Liver (tissue), 9 donors: ENCODE measurements around the gene B4GALT5. TPM values are rescaled to one million over a fixed set of nuclear protein-coding genes. Genes with fewer than 3 reads are reported as not detected.

Experiments
- DNase-seq: peaks from one replicate; pipeline ENCODE4 v3.0.0-alpha.2; 2017; ENCODE audit warnings: low spot score
- H3K27ac ChIP-seq, 2 donors: one replicate each; pipeline ENCODE4 v1.7.0; 2013; ENCODE audit warnings: inconsistent platforms in 2 of 2, low read length in 2 of 2, control low read depth in 1 of 2, low read depth in 1 of 2, mild to moderate bottlenecking in 1 of 2
- H3K27me3 ChIP-seq, 4 donors: one replicate each; pipeline versions ENCODE4 v1.6.1 to v1.7.0; 2013; ENCODE audit warnings: low read length in 3 of 4, inconsistent platforms in 1 of 4, mild to moderate bottlenecking in 1 of 4, moderate library complexity in 1 of 4; ENCODE audit not compliant: control insufficient read depth in 4 of 4, insufficient read depth in 4 of 4
- H3K36me3 ChIP-seq, 4 donors: one replicate each; pipeline versions ENCODE4 v1.6.1 to v1.7.0; 2013; ENCODE audit warnings: low read length in 3 of 4, mild to moderate bottlenecking in 3 of 4, low read depth in 1 of 4, moderate library complexity in 1 of 4; ENCODE audit not compliant: control insufficient read depth in 4 of 4, insufficient read depth in 3 of 4
- H3K4me1 ChIP-seq, 4 donors: one replicate each; pipeline versions ENCODE4 v1.6.1 to v1.7.0; 2013; ENCODE audit warnings: low read length in 3 of 4, mild to moderate bottlenecking in 3 of 4, moderate library complexity in 1 of 4; ENCODE audit not compliant: control insufficient read depth in 4 of 4, insufficient read depth in 4 of 4
- H3K4me3 ChIP-seq, 3 donors: one replicate each; pipeline versions ENCODE4 v1.6.1 to v1.7.0; 2013; ENCODE audit warnings: low read length in 3 of 3, control low read depth in 1 of 3, low read depth in 1 of 3, mild to moderate bottlenecking in 1 of 3
- H3K9ac ChIP-seq, 2 donors: one replicate each; pipeline ENCODE4 v1.7.0; 2013; ENCODE audit warnings: low read length in 2 of 2, mild to moderate bottlenecking in 2 of 2, moderate library complexity in 2 of 2, control low read depth in 1 of 2, low read depth in 1 of 2
- H3K9me3 ChIP-seq, 4 donors: one replicate each; pipeline versions ENCODE4 v1.6.1 to v1.7.0; 2013; ENCODE audit warnings: low read length in 3 of 4; ENCODE audit not compliant: control insufficient read depth in 4 of 4
- EGR1 ChIP-seq, 2 donors: IDR thresholded peaks; 2 replicates each; pipeline ENCODE4 v1.6.1; 2016 to 2018; ENCODE audit warnings: antibody characterized with exemption in 2 of 2, low read depth in 2 of 2
- FOXA1 ChIP-seq: IDR thresholded peaks from 2 replicates; pipeline ENCODE4 v1.6.1; 2016; ENCODE audit warnings: antibody characterized with exemption
- FOXA2 ChIP-seq: IDR thresholded peaks from 2 replicates; pipeline ENCODE4 v1.6.1; 2016; ENCODE audit warnings: antibody characterized with exemption
- GABPA ChIP-seq, 2 donors: IDR thresholded peaks in 1 of 2; conservative IDR thresholded peaks in 1 of 2; 2 replicates each; pipeline ENCODE4 v1.6.1; 2016; ENCODE audit warnings: antibody characterized with exemption in 2 of 2, mild to moderate bottlenecking in 1 of 2, moderate library complexity in 1 of 2
- HNF4A ChIP-seq, 2 donors: conservative IDR thresholded peaks; 2 replicates each; pipeline ENCODE4 v1.6.1; 2016; ENCODE audit warnings: antibody characterized with exemption in 2 of 2, mild to moderate bottlenecking in 2 of 2
- HNF4G ChIP-seq: IDR thresholded peaks from 2 replicates; pipeline ENCODE4 v1.6.1; 2016; ENCODE audit warnings: antibody characterized with exemption
- JUND ChIP-seq, 2 donors: IDR thresholded peaks; 2 replicates each; pipeline ENCODE4 v1.6.1; 2016; ENCODE audit warnings: antibody characterized with exemption in 2 of 2
- NR2F2 ChIP-seq: IDR thresholded peaks from 2 replicates; pipeline ENCODE4 v1.6.1; 2016; ENCODE audit warnings: antibody characterized with exemption
- RAD21 ChIP-seq, 2 donors: IDR thresholded peaks; 2 replicates each; pipeline ENCODE4 v1.6.1; 2016; ENCODE audit warnings: antibody characterized with exemption in 2 of 2, mild to moderate bottlenecking in 2 of 2
- RXRA ChIP-seq, 2 donors: IDR thresholded peaks; 2 replicates each; pipeline ENCODE4 v1.6.1; 2017 to 2018; ENCODE audit warnings: antibody characterized with exemption in 2 of 2, mild to moderate bottlenecking in 1 of 2
- SP1 ChIP-seq: IDR thresholded peaks from 2 replicates; pipeline ENCODE4 v1.6.1; 2018; ENCODE audit warnings: antibody characterized with exemption, mild to moderate bottlenecking
- TAF1 ChIP-seq: conservative IDR thresholded peaks from 2 replicates; pipeline ENCODE4 v1.6.1; 2016; ENCODE audit warnings: antibody characterized with exemption, mild to moderate bottlenecking
- YY1 ChIP-seq: IDR thresholded peaks from 2 replicates; pipeline ENCODE4 v1.6.1; 2016; ENCODE audit warnings: antibody characterized with exemption, mild to moderate bottlenecking
- WGBS: extraction: QIAGEN DNeasy Blood & Tissue Kit; methylation state at CpG from one replicate; pipeline ENCODE4 v1.1.7; 2013; 5-methylcytosine and 5-hydroxymethylcytosine counted together
- polyA plus RNA-seq, 2 donors: library from polyadenylated mRNA; stranded (reverse) in 1 of 2; unstranded in 1 of 2; fragments of 200-250 nt in 1 of 2; fragments of >200 nt in 1 of 2; fragmentation: Nextera tagmentation in 1 of 2; extraction: Ambion mirVana in 1 of 2; gene quantifications; one replicate each; pipeline versions ENCODE4 v1.2.1 to v1.2.3, GENCODE V29; 2013 to 2015
- total RNA-seq, 2 donors: library from RNA; depleted of rRNA; stranded (reverse); fragments of >200 nt; gene quantifications; one replicate each; pipeline ENCODE4 v1.2.3, GENCODE V29; 2014
- TF ChIP-seq, protein P1 (sequence below): IDR thresholded peaks from 2 replicates; pipeline ENCODE4 v1.6.1; 2016; ENCODE audit warnings: antibody characterized with exemption, mild to moderate bottlenecking
- TF ChIP-seq, protein P2 (sequence below): IDR thresholded peaks from 2 replicates; pipeline ENCODE4 v1.6.1; 2016; ENCODE audit warnings: antibody characterized with exemption
- TF ChIP-seq, protein P3 (sequence below): IDR thresholded peaks from 2 replicates; pipeline ENCODE4 v1.6.1; 2016; ENCODE audit warnings: antibody characterized with exemption
- TF ChIP-seq, protein P4 (sequence below): IDR thresholded peaks from 2 replicates; pipeline ENCODE4 v1.6.1; 2016; ENCODE audit warnings: antibody characterized with exemption
- TF ChIP-seq, protein P5 (sequence below): fragments of 150-350 bp; IDR thresholded peaks from 2 replicates; pipeline ENCODE4 v1.5.1; 2017; ENCODE audit warnings: improper control_type of control experiment, low read depth, low read length; ENCODE audit not compliant: missing input control
- donor health status: healthy.
- donor health status: healthy.
- donor health status: healthy.
- donor health status: healthy.
- donor health status: healthy.

B4GALT5 gene
- total and polyA plus RNA-seq, 4 donors = 2.0 to 28.2 (median 14.4) TPM

DNA sequence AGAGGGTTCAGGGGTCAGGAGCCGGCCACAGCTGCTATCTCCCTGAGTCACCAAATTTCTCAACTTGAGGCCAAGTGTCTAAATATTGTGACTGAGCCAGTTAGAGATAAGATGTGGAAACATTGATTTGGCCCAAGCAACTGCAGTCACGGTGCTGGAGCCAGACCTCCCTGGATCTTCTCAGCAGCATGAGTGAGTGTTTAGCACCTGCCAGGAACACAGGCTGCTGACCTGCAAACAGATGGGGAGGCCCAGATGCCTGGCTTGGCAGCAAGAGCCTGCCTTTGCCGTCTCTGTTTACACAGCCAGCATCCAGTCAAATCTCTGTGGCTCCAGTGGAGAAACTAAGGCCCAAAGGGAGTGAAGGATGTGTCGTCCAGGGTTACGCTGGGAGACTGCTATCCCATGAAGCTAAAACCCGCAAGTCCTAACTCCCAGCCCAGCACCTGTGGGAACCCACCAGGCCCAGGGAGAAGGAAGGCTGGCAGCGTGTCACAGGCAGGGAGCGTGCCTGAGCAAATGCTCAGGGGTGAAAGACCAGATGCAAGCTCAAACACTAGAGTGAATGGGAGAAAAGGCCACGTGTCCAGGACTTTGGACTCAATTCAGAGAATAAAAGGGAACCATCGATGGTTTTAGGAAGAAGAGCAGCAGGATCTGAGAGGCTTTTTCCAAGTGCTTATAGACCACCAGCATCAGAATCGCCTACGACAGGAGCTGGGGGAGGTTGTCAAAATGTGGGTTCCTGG, 129.8 kb downstream of the B4GALT5 start (continued):
- TF ChIP-seq, protein P1, sequence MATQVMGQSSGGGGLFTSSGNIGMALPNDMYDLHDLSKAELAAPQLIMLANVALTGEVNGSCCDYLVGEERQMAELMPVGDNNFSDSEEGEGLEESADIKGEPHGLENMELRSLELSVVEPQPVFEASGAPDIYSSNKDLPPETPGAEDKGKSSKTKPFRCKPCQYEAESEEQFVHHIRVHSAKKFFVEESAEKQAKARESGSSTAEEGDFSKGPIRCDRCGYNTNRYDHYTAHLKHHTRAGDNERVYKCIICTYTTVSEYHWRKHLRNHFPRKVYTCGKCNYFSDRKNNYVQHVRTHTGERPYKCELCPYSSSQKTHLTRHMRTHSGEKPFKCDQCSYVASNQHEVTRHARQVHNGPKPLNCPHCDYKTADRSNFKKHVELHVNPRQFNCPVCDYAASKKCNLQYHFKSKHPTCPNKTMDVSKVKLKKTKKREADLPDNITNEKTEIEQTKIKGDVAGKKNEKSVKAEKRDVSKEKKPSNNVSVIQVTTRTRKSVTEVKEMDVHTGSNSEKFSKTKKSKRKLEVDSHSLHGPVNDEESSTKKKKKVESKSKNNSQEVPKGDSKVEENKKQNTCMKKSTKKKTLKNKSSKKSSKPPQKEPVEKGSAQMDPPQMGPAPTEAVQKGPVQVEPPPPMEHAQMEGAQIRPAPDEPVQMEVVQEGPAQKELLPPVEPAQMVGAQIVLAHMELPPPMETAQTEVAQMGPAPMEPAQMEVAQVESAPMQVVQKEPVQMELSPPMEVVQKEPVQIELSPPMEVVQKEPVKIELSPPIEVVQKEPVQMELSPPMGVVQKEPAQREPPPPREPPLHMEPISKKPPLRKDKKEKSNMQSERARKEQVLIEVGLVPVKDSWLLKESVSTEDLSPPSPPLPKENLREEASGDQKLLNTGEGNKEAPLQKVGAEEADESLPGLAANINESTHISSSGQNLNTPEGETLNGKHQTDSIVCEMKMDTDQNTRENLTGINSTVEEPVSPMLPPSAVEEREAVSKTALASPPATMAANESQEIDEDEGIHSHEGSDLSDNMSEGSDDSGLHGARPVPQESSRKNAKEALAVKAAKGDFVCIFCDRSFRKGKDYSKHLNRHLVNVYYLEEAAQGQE = peak; percentile 79
- TF ChIP-seq YY1 = peak; percentile 77
- peak in 1 of 2 donors; percentile 78 for TF ChIP-seq EGR1 (IDR thresholded peaks at IDR 0.05; ENCODE audit: low read depth in 2 of 2)
- TF ChIP-seq RAD21 (IDR thresholded peaks at IDR 0.05) = peak; percentile 31 to 32

DNA sequence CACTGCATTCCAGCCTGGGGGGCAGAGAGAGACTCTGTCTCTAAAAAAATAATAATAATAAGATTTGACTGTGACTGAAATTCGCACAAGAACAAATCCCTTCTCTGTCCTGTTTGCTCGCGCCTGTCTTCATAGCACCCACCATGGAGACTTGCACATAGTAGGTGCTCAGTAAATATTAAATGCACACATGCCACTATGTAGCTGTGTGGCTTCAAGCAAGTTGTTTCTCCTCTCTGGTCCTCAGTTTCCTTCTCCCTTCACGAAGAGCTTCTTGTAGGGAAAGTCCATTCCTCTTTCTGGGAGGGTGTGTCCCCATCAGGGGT, 130.4 kb downstream of the B4GALT5 start:
- no peak overlapping the region for H3K4me3 ChIP-seq
- no peak for DNase-seq
- H3K27me3 ChIP-seq = no peaks in the 10 kb centered on the region
- no peak overlapping the region for H3K9ac ChIP-seq
- TF ChIP-seq, protein P2, sequence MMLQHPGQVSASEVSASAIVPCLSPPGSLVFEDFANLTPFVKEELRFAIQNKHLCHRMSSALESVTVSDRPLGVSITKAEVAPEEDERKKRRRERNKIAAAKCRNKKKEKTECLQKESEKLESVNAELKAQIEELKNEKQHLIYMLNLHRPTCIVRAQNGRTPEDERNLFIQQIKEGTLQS = no peak
- no peak for TF ChIP-seq SP1
- TF ChIP-seq RAD21 (IDR thresholded peaks at IDR 0.05) = no peak
- no peak for TF ChIP-seq TAF1
- TF ChIP-seq, protein P1 = no peak
- TF ChIP-seq FOXA1 = no peak
- TF ChIP-seq, protein P3, sequence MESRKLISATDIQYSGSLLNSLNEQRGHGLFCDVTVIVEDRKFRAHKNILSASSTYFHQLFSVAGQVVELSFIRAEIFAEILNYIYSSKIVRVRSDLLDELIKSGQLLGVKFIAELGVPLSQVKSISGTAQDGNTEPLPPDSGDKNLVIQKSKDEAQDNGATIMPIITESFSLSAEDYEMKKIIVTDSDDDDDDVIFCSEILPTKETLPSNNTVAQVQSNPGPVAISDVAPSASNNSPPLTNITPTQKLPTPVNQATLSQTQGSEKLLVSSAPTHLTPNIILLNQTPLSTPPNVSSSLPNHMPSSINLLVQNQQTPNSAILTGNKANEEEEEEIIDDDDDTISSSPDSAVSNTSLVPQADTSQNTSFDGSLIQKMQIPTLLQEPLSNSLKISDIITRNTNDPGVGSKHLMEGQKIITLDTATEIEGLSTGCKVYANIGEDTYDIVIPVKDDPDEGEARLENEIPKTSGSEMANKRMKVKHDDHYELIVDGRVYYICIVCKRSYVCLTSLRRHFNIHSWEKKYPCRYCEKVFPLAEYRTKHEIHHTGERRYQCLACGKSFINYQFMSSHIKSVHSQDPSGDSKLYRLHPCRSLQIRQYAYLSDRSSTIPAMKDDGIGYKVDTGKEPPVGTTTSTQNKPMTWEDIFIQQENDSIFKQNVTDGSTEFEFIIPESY = no peak
- TF ChIP-seq, protein P4, sequence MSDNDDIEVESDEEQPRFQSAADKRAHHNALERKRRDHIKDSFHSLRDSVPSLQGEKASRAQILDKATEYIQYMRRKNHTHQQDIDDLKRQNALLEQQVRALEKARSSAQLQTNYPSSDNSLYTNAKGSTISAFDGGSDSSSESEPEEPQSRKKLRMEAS = no peak
- TF ChIP-seq HNF4A (conservative IDR thresholded peaks at IDR 0.05) = no peak
- TF ChIP-seq RXRA (IDR thresholded peaks at IDR 0.05) = no peak
- no peak for TF ChIP-seq NR2F2
- no peak for TF ChIP-seq FOXA2
- TF ChIP-seq YY1 = no peak
- TF ChIP-seq GABPA (IDR thresholded peaks at IDR 0.05 in 1 of 2, conservative IDR thresholded peaks at IDR 0.05 in 1 of 2) = no peak
- TF ChIP-seq, protein P5, sequence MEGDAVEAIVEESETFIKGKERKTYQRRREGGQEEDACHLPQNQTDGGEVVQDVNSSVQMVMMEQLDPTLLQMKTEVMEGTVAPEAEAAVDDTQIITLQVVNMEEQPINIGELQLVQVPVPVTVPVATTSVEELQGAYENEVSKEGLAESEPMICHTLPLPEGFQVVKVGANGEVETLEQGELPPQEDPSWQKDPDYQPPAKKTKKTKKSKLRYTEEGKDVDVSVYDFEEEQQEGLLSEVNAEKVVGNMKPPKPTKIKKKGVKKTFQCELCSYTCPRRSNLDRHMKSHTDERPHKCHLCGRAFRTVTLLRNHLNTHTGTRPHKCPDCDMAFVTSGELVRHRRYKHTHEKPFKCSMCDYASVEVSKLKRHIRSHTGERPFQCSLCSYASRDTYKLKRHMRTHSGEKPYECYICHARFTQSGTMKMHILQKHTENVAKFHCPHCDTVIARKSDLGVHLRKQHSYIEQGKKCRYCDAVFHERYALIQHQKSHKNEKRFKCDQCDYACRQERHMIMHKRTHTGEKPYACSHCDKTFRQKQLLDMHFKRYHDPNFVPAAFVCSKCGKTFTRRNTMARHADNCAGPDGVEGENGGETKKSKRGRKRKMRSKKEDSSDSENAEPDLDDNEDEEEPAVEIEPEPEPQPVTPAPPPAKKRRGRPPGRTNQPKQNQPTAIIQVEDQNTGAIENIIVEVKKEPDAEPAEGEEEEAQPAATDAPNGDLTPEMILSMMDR = no peak
- TF ChIP-seq HNF4G = no peak
- TF ChIP-seq EGR1 (IDR thresholded peaks at IDR 0.05; ENCODE audit: low read depth in 2 of 2) = no peak
- TF ChIP-seq JUND (IDR thresholded peaks at IDR 0.05) = no peak
- H3K36me3 ChIP-seq = no peaks in the 10 kb centered on the region
- H3K9me3 ChIP-seq = peaks cover 0 to 3% (median under 1%) of the 10 kb centered on the region in 4 donors
- H3K4me1 ChIP-seq = peaks cover 15 to 24% (median 22%) of the 10 kb centered on the region in 4 donors
- WGBS = 68% methylated on average over 4 of the region's 4 CpGs
- H3K27ac ChIP-seq = peak overlapping the region; percentile 82 to 94
